NCI-H2196 treated with DMSO at 0.1 percent for 48 hours (cell line): ENCODE data around the gene FGD4.
A peak's percentile ranks its signal among the peaks of the same experiment; 100 is the strongest.

Experiments
- DNase-seq: peaks from one replicate; lab custom pipeline; 2025; ENCODE audit not compliant: unreplicated experiment; lab: John Stamatoyannopoulos, UW

FGD4 gene

GRCh38 chr12:32399370-32400113 lies at the start of gene FGD4:
FGD4 (plus strand) TSS chr12:32399558.
- peak; percentile 87 for DNase-seq

- no peak for DNase-seq
These were observed 45.8 kb upstream of the FGD4 start for GRCh38 chr12:32353540-32353939.

GRCh38 chr12:32357601-32358249 lies 41.6 kb upstream of the FGD4 start:
- no peak for DNase-seq

GRCh38 chr12:32360956-32361355 lies 38.4 kb upstream of the FGD4 start:
- no peak for DNase-seq

GRCh38 chr12:32362892-32363291 lies 36.5 kb upstream of the FGD4 start:
- no peak for DNase-seq

GRCh38 chr12:32365473-32366064 lies 33.8 kb upstream of the FGD4 start:
- DNase-seq: peak; percentile 60

- DNase-seq: no peak
These were observed 32.6 kb upstream of the FGD4 start for GRCh38 chr12:32366714-32367113.

GRCh38 chr12:32367381-32367780 lies 32.0 kb upstream of the FGD4 start:
- no peak for DNase-seq

- DNase-seq: no peak
These were observed 30.2 kb upstream of the FGD4 start for GRCh38 chr12:32369202-32369601.

- no peak for DNase-seq
These were observed 21.9 kb upstream of the FGD4 start for GRCh38 chr12:32377344-32378055.

- DNase-seq: no peak
These were observed 20.1 kb upstream of the FGD4 start for GRCh38 chr12:32379213-32379612.

- no peak for DNase-seq
These were observed 19.7 kb upstream of the FGD4 start for GRCh38 chr12:32379667-32380066.

- DNase-seq: no peak
These were observed 17.1 kb upstream of the FGD4 start for GRCh38 chr12:32382226-32382625.

- DNase-seq: no peak
These were observed 8.7 kb upstream of the FGD4 start for GRCh38 chr12:32390572-32391219.

- DNase-seq: no peak
These were observed 4.3 kb upstream of the FGD4 start for GRCh38 chr12:32395026-32395425.

GRCh38 chr12:32397696-32398095 lies 1.7 kb upstream of the FGD4 start:
- no peak for DNase-seq

- DNase-seq: no peak
These were observed 1.2 kb upstream of the FGD4 start for GRCh38 chr12:32398181-32398580.

GRCh38 chr12:32398816-32399369 lies 465 bp upstream of the FGD4 start:
- no peak for DNase-seq

GRCh38 chr12:32400114-32400672 lies 835 bp downstream of the FGD4 start:
- no peak for DNase-seq

- DNase-seq: no peak
These were observed 1.5 kb downstream of the FGD4 start for GRCh38 chr12:32400866-32401265.

- no peak for DNase-seq
These were observed 2.8 kb downstream of the FGD4 start for GRCh38 chr12:32402170-32402569.
